ENCODE data around the gene TBC1D14.

Gene TBC1D14

DNA sequence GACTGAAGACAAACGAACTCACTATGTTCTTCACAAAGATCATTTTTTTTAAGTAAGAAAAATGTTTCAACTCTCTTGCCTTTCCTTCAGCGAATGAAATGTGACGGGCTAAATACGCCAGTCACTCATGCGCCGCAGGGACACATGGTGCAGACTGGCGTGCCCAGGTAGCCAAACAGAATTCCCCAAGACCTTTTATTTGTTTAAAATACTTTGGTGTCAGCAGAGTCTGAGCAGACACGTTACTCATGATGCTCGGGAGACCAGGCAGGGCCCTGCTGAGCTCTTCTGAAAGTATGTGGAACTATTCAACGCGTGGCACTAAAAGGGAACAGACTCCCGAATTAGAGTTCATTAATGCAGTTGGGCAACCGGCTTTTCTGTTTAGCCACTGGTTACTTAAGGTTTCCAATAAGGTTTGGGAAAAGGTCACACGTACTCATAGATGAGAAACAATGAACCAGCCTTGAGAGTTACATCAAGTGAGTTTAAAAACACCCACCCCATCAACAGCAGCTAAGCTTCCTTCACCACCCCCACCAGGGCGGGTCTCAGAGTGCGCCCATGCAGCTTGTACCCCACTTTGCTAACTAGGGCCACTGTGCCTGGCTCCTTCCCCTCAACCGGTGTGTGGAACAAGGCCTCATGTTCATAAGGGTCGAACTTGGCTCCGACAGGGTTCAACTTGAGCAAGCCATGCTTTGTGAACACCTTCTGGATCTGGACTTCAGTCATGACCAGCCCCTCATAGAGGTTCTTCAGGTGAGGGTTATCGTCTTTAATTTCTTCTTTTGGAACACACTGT is 150.9 kb downstream of the TBC1D14 start:
- POLR2A ChIA-PET: no interaction called here
- CTCF ChIA-PET: interaction anchor here (1.2 to 7.0 kb wide), 6 partner anchors 8 to 86 kb away, joined by 3 to 45 read pairs (median 4); partner anchors contain the start of gene TADA2B
- DNase-seq (ENCODE audit: extremely low spot score): no peak
- TF ChIP-seq, protein P1, sequence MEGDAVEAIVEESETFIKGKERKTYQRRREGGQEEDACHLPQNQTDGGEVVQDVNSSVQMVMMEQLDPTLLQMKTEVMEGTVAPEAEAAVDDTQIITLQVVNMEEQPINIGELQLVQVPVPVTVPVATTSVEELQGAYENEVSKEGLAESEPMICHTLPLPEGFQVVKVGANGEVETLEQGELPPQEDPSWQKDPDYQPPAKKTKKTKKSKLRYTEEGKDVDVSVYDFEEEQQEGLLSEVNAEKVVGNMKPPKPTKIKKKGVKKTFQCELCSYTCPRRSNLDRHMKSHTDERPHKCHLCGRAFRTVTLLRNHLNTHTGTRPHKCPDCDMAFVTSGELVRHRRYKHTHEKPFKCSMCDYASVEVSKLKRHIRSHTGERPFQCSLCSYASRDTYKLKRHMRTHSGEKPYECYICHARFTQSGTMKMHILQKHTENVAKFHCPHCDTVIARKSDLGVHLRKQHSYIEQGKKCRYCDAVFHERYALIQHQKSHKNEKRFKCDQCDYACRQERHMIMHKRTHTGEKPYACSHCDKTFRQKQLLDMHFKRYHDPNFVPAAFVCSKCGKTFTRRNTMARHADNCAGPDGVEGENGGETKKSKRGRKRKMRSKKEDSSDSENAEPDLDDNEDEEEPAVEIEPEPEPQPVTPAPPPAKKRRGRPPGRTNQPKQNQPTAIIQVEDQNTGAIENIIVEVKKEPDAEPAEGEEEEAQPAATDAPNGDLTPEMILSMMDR (IDR thresholded peaks at IDR 0.05; ENCODE audit: control extremely low read depth, extremely low read depth, low read depth, missing control alignments): no peak

DNA sequence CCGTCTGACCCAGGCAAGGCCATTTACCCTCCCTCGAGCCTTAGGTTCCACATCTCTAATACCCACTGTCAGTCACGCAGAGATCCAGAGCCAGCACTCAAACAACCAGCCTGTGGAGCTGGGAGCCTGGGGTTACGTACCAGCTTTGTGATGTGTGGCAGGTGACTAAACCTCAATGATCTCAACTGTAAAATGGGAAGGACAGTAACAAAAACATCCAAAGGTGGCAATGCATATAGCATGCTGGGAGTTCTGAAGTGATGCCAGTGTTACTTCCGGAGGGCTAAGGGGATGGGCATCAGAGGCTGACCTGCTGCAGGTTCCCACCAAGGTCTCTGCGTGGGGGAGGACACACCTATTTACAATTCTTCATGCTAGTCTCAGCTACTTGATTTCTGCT is 152.2 kb downstream of the TBC1D14 start:
- TF ChIP-seq, protein P1 (IDR thresholded peaks at IDR 0.05; ENCODE audit: control extremely low read depth, extremely low read depth, low read depth, missing control alignments): no peak
- no peak for DNase-seq (ENCODE audit: extremely low spot score)
- ChIA-PET POLR2A (no interaction called here), CTCF (interaction anchor here (0.7 to 7.0 kb wide), 10 partner anchors 9 to 87 kb away, joined by 3 to 45 read pairs (median 4); partner anchors contain the start of gene TADA2B)

DNA sequence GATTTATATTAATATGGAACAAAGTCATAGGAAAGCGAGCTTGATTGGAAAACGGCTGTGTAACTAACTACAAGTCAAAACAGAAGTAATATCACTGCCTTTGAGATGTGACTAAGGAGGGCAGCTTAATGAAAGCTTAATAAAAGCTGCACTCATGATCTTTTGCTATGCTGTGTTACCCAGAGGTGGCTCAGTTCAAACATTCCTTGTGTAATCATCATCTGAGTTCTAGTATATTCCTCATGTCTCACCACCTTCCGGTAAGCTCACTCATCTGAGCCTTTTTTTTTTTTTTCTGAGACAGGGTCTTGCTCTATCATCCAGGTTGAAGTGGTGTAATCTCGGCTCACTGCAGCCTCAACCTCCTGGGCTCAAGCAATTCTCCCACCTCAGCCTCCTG is 153.2 kb downstream of the TBC1D14 start:
- TF ChIP-seq, protein P1 (IDR thresholded peaks at IDR 0.05; ENCODE audit: control extremely low read depth, extremely low read depth, low read depth, missing control alignments): no peak
- CTCF ChIA-PET: interaction anchor here (0.7 to 7.0 kb wide), 8 partner anchors 9 to 75 kb away, joined by 3 to 45 read pairs (median 3); partner anchors contain the start of gene TADA2B
- POLR2A ChIA-PET: no interaction called here
- no peak for DNase-seq (ENCODE audit: extremely low spot score)

DNA sequence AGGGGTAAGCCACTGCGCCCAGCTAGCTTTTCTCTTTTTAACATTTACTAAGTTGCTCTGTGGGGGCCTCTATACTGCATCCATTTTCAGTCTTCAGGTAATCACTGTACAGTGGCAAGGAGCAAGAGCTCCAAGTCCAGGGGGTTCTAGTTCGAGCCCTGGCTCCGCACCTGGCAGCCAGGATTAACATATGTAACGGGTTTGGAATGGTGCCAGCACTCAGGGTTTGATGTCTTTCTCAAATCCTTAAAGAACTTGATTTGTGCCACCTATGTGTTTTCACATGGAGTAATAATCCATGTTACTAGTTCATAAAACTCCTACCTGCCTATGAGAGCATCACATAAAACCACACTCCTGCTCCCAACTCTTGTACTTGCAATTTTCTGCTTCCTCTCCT is 153.7 kb downstream of the TBC1D14 start:
- TF ChIP-seq, protein P1 (IDR thresholded peaks at IDR 0.05; ENCODE audit: control extremely low read depth, extremely low read depth, low read depth, missing control alignments): no peak
- no peak for DNase-seq (ENCODE audit: extremely low spot score)
- POLR2A ChIA-PET: no interaction called here
- CTCF ChIA-PET: interaction anchor here (0.7 to 7.0 kb wide), 6 partner anchors 8 to 76 kb away, joined by 3 to 45 read pairs (median 4); partner anchors contain the start of gene TADA2B

DNA sequence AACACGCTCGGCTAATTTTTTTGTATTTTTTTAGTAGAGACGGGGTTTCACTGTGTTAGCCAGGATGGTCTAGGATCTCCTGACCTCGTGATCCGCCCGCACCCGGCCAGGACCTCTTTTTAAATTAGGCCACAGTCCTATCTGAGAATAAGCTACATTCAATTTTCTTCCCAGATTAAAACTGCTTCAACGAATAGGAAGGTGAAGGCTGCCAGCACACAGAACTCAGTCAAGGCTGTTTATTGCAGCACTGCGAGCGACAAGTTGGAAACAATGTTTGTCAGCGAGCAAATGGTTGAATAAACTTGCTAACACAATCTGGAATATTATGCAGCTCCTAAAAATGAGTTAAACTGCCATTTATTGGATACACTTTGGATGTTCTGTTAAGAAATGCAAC is 156.4 kb downstream of the TBC1D14 start:
- ChIA-PET CTCF (interaction anchor here (1.3 to 7.3 kb wide), 7 partner anchors 9 to 736 kb away, joined by 3 to 115 read pairs (median 8); partner anchors contain the start of gene TADA2B), POLR2A (no interaction called here)
- DNase-seq (ENCODE audit: extremely low spot score): no peak
- TF ChIP-seq, protein P1 (IDR thresholded peaks at IDR 0.05; ENCODE audit: control extremely low read depth, extremely low read depth, low read depth, missing control alignments): no peak

DNA sequence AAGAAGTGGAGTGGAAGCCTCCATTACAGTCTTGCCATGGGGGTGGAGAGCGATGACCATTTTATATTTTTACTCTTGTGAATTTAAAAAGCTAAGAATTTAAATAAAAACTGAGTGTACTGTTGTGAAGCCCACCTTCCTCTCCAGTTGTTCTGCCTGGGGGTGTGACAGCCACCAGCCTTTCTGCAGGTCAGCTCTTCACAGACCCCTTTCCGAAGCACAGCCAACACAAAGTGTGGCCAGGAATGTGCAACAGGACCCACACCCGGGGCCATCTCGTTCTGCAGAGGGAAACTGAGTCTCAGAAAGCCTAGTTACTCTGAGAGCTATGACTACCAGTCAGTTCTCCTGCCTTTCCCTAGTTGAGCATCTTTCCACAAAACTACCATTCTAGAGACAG is 156.9 kb downstream of the TBC1D14 start:
- DNase-seq (ENCODE audit: extremely low spot score): no peak
- TF ChIP-seq, protein P1 (IDR thresholded peaks at IDR 0.05; ENCODE audit: control extremely low read depth, extremely low read depth, low read depth, missing control alignments): no peak
- ChIA-PET CTCF (interaction anchor here (0.9 to 7.3 kb wide), 10 partner anchors 10 to 739 kb away, joined by 3 to 115 read pairs (median 6); partner anchors contain the start of gene TADA2B), POLR2A (interaction anchor here (0.6 to 1.1 kb wide), 2 partner anchors 11 to 274 kb away, joined by 3 to 4 read pairs; no protein-coding TSS in a partner anchor)

Data from GM10248 (cell line).